Tibial nerve (tissue), 4 donors: ENCODE measurements around the gene IGFBP3.
"Not testable (repeated sequence)": the region's sequence is repeated elsewhere in the genome, so short reads cannot be mapped to it uniquely, and the experiment has no call there.

Source experiments
- EP300 ChIP-seq, 2 donors: sonication (generic); formaldehyde crosslinking; IDR thresholded peaks; one replicate each; pipeline ENCODE4 v1.6.1; 2017; ENCODE audit warnings: antibody characterized with exemption in 2 of 2, mild to moderate bottlenecking in 1 of 2
- POLR2A ChIP-seq, 2 donors: fragments of 450-650 bp; IDR thresholded peaks; one replicate each; pipeline ENCODE4 v1.6.1; 2017; ENCODE audit warnings: antibody characterized with exemption in 2 of 2, mild to moderate bottlenecking in 2 of 2, moderate library complexity in 2 of 2
- TF ChIP-seq, protein P1 (sequence below), 5 experiments: fragments of 200-600 bp in 3 of 5; fragments of 450-650 bp in 2 of 5; sonication (generic) in 3 of 5; IDR thresholded peaks; one replicate each; pipeline ENCODE4 v1.5.1; 2016 to 2019; ENCODE audit warnings: antibody characterized with exemption in 5 of 5, mild to moderate bottlenecking in 3 of 5, moderate library complexity in 2 of 5

DNA sequence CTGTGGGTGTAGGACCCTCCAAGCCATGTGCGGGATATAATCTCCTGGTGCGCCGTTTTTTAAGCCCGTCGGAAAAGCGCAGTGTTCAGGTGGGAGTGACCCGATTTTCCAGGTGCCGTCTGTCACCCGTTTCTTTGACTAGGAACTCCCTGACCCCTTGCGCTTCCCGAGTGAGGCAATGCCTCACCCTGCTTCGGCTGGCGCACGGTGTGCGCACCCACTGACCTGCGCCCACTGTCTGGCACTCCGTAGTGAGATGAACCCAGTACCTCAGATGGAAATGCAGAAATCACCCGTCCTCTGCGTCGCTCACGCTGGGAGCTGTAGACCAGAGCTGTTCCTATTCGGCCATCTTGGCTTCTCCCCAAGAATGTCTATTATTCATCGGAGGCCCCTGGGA, 32.0 kb upstream of the IGFBP3 start:
- TF ChIP-seq POLR2A, EP300 (IDR thresholded peaks at IDR 0.05): not testable (repeated sequence)
- TF ChIP-seq, protein P1, sequence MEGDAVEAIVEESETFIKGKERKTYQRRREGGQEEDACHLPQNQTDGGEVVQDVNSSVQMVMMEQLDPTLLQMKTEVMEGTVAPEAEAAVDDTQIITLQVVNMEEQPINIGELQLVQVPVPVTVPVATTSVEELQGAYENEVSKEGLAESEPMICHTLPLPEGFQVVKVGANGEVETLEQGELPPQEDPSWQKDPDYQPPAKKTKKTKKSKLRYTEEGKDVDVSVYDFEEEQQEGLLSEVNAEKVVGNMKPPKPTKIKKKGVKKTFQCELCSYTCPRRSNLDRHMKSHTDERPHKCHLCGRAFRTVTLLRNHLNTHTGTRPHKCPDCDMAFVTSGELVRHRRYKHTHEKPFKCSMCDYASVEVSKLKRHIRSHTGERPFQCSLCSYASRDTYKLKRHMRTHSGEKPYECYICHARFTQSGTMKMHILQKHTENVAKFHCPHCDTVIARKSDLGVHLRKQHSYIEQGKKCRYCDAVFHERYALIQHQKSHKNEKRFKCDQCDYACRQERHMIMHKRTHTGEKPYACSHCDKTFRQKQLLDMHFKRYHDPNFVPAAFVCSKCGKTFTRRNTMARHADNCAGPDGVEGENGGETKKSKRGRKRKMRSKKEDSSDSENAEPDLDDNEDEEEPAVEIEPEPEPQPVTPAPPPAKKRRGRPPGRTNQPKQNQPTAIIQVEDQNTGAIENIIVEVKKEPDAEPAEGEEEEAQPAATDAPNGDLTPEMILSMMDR (IDR thresholded peaks at IDR 0.05) = not testable (repeated sequence)
